GM12801 (cell line): ENCODE results near the gene FBXW7.

Experiments used
- CTCF ChIP-seq: IDR thresholded peaks from one replicate; pipeline ENCODE4 v1.5.1; 2011; ENCODE audit warnings: control low read depth; ENCODE audit not compliant: insufficient read length; ENCODE audit errors: extremely low read depth

FBXW7 gene

GRCh38 chr4:152516156-152516555 is 19.7 kb downstream of the FBXW7 start:
- TF ChIP-seq CTCF = no peak

GRCh38 chr4:152515678-152516077 is 20.2 kb downstream of the FBXW7 start:
- TF ChIP-seq CTCF = no peak

- no peak for TF ChIP-seq CTCF
Observed at GRCh38 chr4:152514356-152514755, 21.5 kb downstream of the FBXW7 start.

GRCh38 chr4:152513078-152513477 is 22.8 kb downstream of the FBXW7 start:
- TF ChIP-seq CTCF = no peak

- no peak for TF ChIP-seq CTCF
Observed at GRCh38 chr4:152512483-152512882, 23.4 kb downstream of the FBXW7 start.

GRCh38 chr4:152510349-152511147 is 25.3 kb downstream of the FBXW7 start:
- TF ChIP-seq CTCF = no peak

- TF ChIP-seq CTCF = no peak
Observed at GRCh38 chr4:152509595-152510225, 26.2 kb downstream of the FBXW7 start.
